Mucosa of descending colon (tissue), 3 donors: ENCODE data around the gene HTRA3. TPM values are rescaled to one million over a fixed set of nuclear protein-coding genes. Genes with fewer than 3 reads are reported as not detected.

Source experiments
- ATAC-seq: fragments of 200-7000 bp; cut with Tn5 transposase; one replicate; pipeline ENCODE4 v1.9.1; 2020; ENCODE audit warnings: mild to moderate bottlenecking, moderate library complexity
- DNase-seq, 3 donors: peaks; one replicate each; pipeline ENCODE4 v3.0.0-alpha.2; 2020
- H3K36me3 ChIP-seq: fragments of 200-600 bp; one replicate; pipeline ENCODE4 v1.8.0; 2021; ENCODE audit warnings: low read depth, mild to moderate bottlenecking
- H3K4me1 ChIP-seq: fragments of 200-600 bp; one replicate; pipeline ENCODE4 v1.8.0; 2021; ENCODE audit warnings: low read depth, mild to moderate bottlenecking
- H3K4me3 ChIP-seq: fragments of 200-600 bp; one replicate; pipeline ENCODE4 v1.8.0; 2021; ENCODE audit warnings: mild to moderate bottlenecking
- H3K9me3 ChIP-seq: fragments of 200-600 bp; one replicate; pipeline ENCODE4 v1.8.0; 2021; ENCODE audit warnings: mild to moderate bottlenecking
- intact Hi-C, 2 donors: fragments of 100-400 bp; cut with DNase I in 1 of 2; cut with micrococcal nuclease in 1 of 2; formaldehyde crosslinking; loops; one replicate each; pipeline versions ENCODE4 v1.11.0 to v1.11.1; 2022; cut with DNase I, micrococcal nuclease
- total RNA-seq, 3 donors: library from RNA; stranded (reverse); fragmentation: NEBNext Ultra II Directional in 2 of 3; extraction: Animal tissue kit (Norgen Biotek cat#: 25700) in 2 of 3; gene quantifications; one replicate each; pipeline versions ENCODE4 v1.2.1 to v1.2.4, GENCODE V29; 2021 to 2023
- TF ChIP-seq, protein P1 (sequence below): fragments of 200-600 bp; IDR thresholded peaks from one replicate; pipeline ENCODE4 v1.8.0; 2022; ENCODE audit warnings: antibody characterized with exemption, mild to moderate bottlenecking
- donor health status: DM: no; HTN: no; CAD: no; lungs with moderate emphysema.
- donor health status: DM: no; HTN: no; CAD: no.
- donor health status: DM: no; HTN: yes; CAD: no.

HTRA3 gene
- total RNA-seq, 3 donors from 2014 or later = 2.5 to 18.5 (median 4.2) TPM

DNA sequence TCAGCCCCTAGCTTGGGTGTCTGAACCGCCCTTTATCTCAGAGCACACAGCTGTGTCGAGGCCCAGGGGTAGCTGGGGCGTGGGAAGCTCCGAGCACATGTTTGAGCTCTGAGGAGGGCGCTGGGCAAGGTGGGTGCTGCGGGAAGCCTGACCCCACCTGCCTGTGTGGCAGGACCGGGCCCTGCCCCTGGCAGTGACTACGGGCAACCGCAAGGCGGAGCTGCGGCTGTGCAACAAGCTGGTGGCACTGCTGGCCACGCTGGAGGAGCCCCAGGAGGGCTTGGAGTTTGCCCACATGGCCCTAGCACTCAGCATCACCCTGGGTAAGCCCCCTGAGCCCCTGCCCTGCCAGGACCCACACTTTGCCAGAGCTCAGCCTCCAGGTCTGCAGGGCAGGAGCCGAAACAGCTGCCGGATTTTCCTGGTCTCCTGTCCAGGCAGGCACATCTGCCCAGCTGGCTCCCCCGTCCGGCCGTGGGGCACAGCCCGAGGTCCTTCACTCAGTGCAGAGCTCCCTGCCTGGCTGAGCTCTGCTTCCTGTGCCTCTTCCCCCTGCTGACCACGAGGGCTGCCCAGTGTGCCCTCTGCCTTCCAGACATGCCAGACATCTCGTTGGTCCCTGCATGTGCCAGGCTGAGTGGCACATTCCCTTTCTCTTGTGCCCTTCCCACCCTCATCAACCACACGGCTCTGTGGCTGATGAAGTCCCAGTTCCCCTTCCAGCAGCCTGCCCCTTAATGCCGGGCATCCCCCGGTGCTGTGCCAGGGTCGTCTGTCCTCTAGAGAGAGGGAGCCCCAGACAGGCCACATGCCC, 33.2 kb upstream of the HTRA3 start:
- intact Hi-C loops = no loop called here
- H3K4me3 ChIP-seq = no peak overlapping the region
- DNase-seq (peak in 1 of 3 donors; percentile 40), ATAC-seq (no peak)
- H3K4me1 ChIP-seq = peaks cover 3% of the 10 kb centered on the region
- TF ChIP-seq, protein P1, sequence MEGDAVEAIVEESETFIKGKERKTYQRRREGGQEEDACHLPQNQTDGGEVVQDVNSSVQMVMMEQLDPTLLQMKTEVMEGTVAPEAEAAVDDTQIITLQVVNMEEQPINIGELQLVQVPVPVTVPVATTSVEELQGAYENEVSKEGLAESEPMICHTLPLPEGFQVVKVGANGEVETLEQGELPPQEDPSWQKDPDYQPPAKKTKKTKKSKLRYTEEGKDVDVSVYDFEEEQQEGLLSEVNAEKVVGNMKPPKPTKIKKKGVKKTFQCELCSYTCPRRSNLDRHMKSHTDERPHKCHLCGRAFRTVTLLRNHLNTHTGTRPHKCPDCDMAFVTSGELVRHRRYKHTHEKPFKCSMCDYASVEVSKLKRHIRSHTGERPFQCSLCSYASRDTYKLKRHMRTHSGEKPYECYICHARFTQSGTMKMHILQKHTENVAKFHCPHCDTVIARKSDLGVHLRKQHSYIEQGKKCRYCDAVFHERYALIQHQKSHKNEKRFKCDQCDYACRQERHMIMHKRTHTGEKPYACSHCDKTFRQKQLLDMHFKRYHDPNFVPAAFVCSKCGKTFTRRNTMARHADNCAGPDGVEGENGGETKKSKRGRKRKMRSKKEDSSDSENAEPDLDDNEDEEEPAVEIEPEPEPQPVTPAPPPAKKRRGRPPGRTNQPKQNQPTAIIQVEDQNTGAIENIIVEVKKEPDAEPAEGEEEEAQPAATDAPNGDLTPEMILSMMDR = no peak
- H3K9me3 ChIP-seq = no peaks in the 10 kb centered on the region
- H3K36me3 ChIP-seq = no peaks in the 10 kb centered on the region

DNA sequence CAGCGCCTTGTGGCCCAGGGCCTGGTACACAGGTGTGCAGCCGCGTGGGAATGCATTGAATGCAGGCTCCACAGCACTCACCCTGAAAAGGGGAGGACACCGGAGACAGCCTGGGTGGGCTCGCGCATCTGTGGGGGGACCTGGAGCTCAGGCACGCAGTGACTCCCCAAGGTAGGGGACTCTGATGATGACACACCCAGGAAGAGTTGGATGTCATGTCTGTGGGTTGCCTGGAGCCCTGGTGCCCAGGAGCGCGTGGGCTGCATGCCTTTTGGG, 32.7 kb upstream of the HTRA3 start:
- TF ChIP-seq, protein P1 = no peak
- intact Hi-C loops = no loop called here
- no peaks in the 10 kb centered on the region for H3K36me3 ChIP-seq

DNA sequence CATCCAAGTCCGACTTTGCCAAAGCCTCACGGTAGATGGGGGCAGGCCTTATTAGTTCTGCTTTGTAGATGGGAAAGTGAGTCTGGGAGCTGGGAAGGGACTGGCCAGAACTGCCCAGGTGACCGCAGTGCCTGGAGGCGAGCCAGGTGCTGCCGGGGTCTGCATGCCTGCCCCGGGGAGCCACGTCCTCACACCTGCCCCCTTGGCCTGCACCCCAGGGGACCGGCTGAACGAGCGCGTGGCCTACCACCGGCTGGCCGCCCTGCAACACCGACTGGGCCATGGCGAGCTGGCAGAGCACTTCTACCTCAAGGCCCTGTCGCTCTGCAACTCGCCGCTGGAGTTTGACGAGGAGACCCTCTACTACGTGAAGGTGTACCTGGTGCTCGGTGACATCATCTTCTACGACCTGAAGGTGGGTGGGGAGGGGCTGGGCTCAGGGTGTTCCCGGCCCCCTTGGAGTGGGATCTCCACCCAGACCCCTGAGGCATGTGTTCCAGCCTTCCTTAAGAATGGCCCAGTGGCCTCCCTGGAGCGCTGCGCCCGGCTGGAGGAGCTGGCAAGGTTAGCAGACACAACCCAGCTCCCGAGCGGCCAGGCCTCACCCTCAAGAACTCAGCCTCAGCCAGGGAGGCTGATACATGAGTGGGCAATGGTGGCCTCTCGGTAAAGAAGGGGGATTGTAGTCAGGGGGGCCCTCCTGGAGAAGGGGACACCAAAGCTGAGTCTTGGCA, 32.1 kb upstream of the HTRA3 start:
- H3K36me3 ChIP-seq = no peaks in the 10 kb centered on the region
- H3K4me1 ChIP-seq = peaks cover 3% of the 10 kb centered on the region
- peak in 1 of 3 donors; percentile 43 for DNase-seq
- ATAC-seq = no peak
- intact Hi-C loops = no loop called here
- no peaks in the 10 kb centered on the region for H3K9me3 ChIP-seq
- H3K4me3 ChIP-seq = no peak overlapping the region
- TF ChIP-seq, protein P1 = no peak

More for the DNA sequence above, 32.7 kb upstream of the HTRA3 start:
- ATAC-seq (no peak), DNase-seq (no peak)
- no peaks in the 10 kb centered on the region for H3K9me3 ChIP-seq
- peaks cover 3% of the 10 kb centered on the region for H3K4me1 ChIP-seq
- H3K4me3 ChIP-seq = no peak overlapping the region

DNA sequence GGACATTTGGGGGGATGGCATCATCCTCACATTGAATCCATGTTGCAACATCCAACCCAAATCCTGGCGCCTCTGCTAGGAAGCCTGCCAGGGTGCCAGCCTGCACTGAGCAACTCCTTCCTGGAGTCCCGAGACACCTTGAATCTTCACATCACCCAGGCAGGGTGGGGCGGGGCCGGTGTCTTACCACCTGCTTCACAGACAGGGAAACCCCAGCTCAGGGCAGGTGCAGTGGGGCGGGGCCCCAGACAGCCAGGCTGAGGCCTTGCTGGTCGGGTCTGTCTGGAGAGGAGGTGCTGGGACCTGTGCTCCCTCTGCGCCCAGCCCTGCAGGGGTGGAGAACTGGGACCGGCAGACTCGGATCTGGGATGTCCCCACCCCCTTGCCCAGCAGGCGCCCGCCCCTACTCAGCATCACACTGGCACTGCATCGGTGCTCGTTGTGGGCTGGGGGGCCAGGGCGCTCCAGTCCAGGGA, 31.5 kb upstream of the HTRA3 start:
- intact Hi-C loops = no loop called here
- Histone ChIP-seq H3K36me3 (no peaks in the 10 kb centered on the region), H3K4me3 (no peak overlapping the region), H3K9me3 (no peaks in the 10 kb centered on the region), H3K4me1 (peaks cover 3% of the 10 kb centered on the region)
- ATAC-seq (peak; percentile 85), DNase-seq (peak; percentile 71 to 87 (median 80))
- TF ChIP-seq, protein P1 = no peak

DNA sequence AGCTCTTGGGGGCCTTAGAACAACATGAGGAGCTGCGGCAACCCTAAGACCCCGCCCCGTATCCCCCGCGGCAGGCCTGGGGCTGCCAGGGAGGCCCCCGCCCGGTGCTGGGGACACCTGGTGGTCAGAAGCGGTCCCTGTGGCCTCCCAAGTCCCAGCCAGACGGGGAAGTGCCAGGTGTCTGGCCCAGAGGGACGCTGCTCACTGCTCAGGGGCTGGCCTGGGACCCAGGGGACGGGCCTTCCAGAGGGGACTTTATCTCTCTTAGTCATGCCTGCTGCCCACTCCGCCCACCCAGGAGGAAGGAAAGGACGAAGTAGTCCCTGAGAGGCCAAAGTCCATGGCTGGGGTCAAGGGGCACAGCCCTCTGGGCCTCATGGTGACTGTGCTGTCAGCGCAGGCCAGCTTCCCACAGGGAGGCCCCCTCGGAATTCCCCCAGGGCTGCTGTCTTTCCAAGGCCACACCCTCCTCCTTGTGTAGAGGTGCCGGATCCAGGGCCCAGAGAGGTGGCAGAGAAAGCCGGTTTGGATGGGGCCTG, 31.0 kb upstream of the HTRA3 start:
- H3K36me3 ChIP-seq = no peaks in the 10 kb centered on the region
- ATAC-seq (peak; percentile 63), DNase-seq (peak in 1 of 3 donors; percentile 52)
- no peaks in the 10 kb centered on the region for H3K9me3 ChIP-seq
- TF ChIP-seq, protein P1 = no peak
- H3K4me3 ChIP-seq = no peak overlapping the region
- H3K4me1 ChIP-seq = peaks cover 3% of the 10 kb centered on the region
- intact Hi-C loops = no loop called here
